ENCODE results near the gene PHKA1. TPM values are rescaled to one million over a fixed set of nuclear protein-coding genes. Genes with fewer than 3 reads are reported as not detected.
"Not testable (repeated sequence)": the region's sequence is repeated elsewhere in the genome, so short reads cannot be mapped to it uniquely, and the experiment has no call there.

Gene PHKA1
- polyA plus RNA-seq = 1 to 10 TPM; 2.8 to 3.3 TPM

- not testable (repeated sequence) for H3K36me3 ChIP-seq (ENCODE audit: control insufficient read depth in 2 of 2, insufficient read depth in 2 of 2, low read length in 1 of 2); H3K27me3 ChIP-seq (ENCODE audit: control insufficient read depth in 1 of 2, insufficient read depth in 2 of 2, low read length in 2 of 2); H3K9me3 ChIP-seq (ENCODE audit: control insufficient read depth in 2 of 2, insufficient read depth in 1 of 2, low read depth in 1 of 2, low read length in 1 of 2); H3K4me1 ChIP-seq (ENCODE audit: control insufficient read depth in 2 of 2, insufficient read depth in 2 of 2, low read length in 1 of 2)
- H3K27ac ChIP-seq (ENCODE audit: low read depth in 2 of 2, low read length in 1 of 2) = peak within 1 kb of the TSS; percentile 51 to 85
- 8 to 36% methylated on average over 75 to 80 of the region's 80 CpGs for WGBS, 2 donors
- H3K4me3 ChIP-seq (ENCODE audit: low read depth in 1 of 2, low read length in 2 of 2) = peak within 1 kb of the TSS; percentile 53
These were observed at the start of gene PHKA1 for GRCh38 chrX:72713599-72714477. TSS of gene PHKA1 (minus strand) at chrX:72714306. CDS start at chrX:72713880, 426 bp downstream.

GRCh38 chrX:72760454-72760853, 46.3 kb upstream of the PHKA1 start:
- WGBS, 2 donors = no CpG with 5 or more reads among the region's 9 CpGs
- H3K4me3 ChIP-seq (ENCODE audit: low read depth in 1 of 2, low read length in 2 of 2); H3K4me1 ChIP-seq (ENCODE audit: control insufficient read depth in 2 of 2, insufficient read depth in 2 of 2, low read length in 1 of 2); H3K9me3 ChIP-seq (ENCODE audit: control insufficient read depth in 2 of 2, insufficient read depth in 1 of 2, low read depth in 1 of 2, low read length in 1 of 2); H3K27ac ChIP-seq (ENCODE audit: low read depth in 2 of 2, low read length in 1 of 2); H3K27me3 ChIP-seq (ENCODE audit: control insufficient read depth in 1 of 2, insufficient read depth in 2 of 2, low read length in 2 of 2); H3K36me3 ChIP-seq (ENCODE audit: control insufficient read depth in 2 of 2, insufficient read depth in 2 of 2, low read length in 1 of 2): not testable (repeated sequence)

DNA sequence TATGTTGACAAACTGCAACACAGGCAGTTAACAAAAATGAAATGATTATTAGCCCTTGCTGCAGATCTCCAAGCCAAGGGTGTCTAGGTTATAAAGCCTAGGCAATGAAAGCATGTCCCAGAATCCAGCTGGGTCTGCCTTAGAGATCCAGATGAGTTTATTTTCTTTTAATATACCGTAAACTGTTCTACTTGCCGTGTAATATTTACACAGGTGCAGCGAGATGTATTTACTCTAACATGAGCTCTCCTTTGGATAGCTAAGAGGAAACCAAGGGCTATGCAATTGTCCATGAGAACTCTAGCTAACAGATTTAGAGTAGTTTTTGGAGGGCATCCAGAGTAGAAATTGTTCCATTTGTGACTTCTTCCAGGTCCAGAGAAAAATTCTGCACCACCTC, 34.4 kb upstream of the PHKA1 start:
- H3K36me3 ChIP-seq (ENCODE audit: control insufficient read depth in 2 of 2, insufficient read depth in 2 of 2, low read length in 1 of 2); H3K4me1 ChIP-seq (ENCODE audit: control insufficient read depth in 2 of 2, insufficient read depth in 2 of 2, low read length in 1 of 2); H3K27ac ChIP-seq (ENCODE audit: low read depth in 2 of 2, low read length in 1 of 2); H3K27me3 ChIP-seq (ENCODE audit: control insufficient read depth in 1 of 2, insufficient read depth in 2 of 2, low read length in 2 of 2); H3K9me3 ChIP-seq (ENCODE audit: control insufficient read depth in 2 of 2, insufficient read depth in 1 of 2, low read depth in 1 of 2, low read length in 1 of 2); H3K4me3 ChIP-seq (ENCODE audit: low read depth in 1 of 2, low read length in 2 of 2): not testable (repeated sequence)
- WGBS, 2 donors = no CpG with 5 or more reads among the region's 3 CpGs

DNA sequence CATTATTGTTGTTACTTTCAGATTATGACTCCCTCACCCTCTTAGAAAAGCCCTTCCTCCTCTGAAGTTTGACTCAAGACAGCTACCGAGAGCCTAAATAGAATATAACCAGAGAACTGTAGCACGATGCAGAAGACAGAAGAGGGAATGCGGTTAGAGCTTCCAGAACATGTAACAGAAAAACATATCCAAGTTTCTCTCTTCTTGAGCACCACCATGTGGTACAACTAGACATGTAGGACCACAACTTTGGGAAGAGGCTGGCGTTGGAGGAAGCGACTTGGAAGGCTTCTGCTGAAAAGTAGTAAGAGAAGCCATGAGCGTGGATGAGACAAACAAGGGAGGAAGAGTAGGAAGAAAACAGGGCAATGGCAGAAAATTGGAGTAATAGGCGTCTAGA, 31.4 kb upstream of the PHKA1 start:
- H3K9me3 ChIP-seq (ENCODE audit: control insufficient read depth in 2 of 2, insufficient read depth in 1 of 2, low read depth in 1 of 2, low read length in 1 of 2); H3K36me3 ChIP-seq (ENCODE audit: control insufficient read depth in 2 of 2, insufficient read depth in 2 of 2, low read length in 1 of 2); H3K27me3 ChIP-seq (ENCODE audit: control insufficient read depth in 1 of 2, insufficient read depth in 2 of 2, low read length in 2 of 2); H3K4me3 ChIP-seq (ENCODE audit: low read depth in 1 of 2, low read length in 2 of 2); H3K4me1 ChIP-seq (ENCODE audit: control insufficient read depth in 2 of 2, insufficient read depth in 2 of 2, low read length in 1 of 2); H3K27ac ChIP-seq (ENCODE audit: low read depth in 2 of 2, low read length in 1 of 2): not testable (repeated sequence)
- no CpG with 5 or more reads among the region's 7 CpGs for WGBS, 2 donors

- H3K9me3 ChIP-seq (ENCODE audit: control insufficient read depth in 2 of 2, insufficient read depth in 1 of 2, low read depth in 1 of 2, low read length in 1 of 2) = no peaks in the 10 kb centered on the region
- no peaks in the 10 kb centered on the region for H3K4me1 ChIP-seq (ENCODE audit: control insufficient read depth in 2 of 2, insufficient read depth in 2 of 2, low read length in 1 of 2)
- H3K27ac ChIP-seq (ENCODE audit: low read depth in 2 of 2, low read length in 1 of 2) = no peak overlapping the region
- no peaks in the 10 kb centered on the region for H3K36me3 ChIP-seq (ENCODE audit: control insufficient read depth in 2 of 2, insufficient read depth in 2 of 2, low read length in 1 of 2)
- 77 to 81% methylated on average over 1 of the region's 1 CpG for WGBS, 2 donors
- H3K27me3 ChIP-seq (ENCODE audit: control insufficient read depth in 1 of 2, insufficient read depth in 2 of 2, low read length in 2 of 2) = peaks cover 0 to 2% of the 10 kb centered on the region in 2 donors
- no peak overlapping the region for H3K4me3 ChIP-seq (ENCODE audit: low read depth in 1 of 2, low read length in 2 of 2)
These were observed 21.5 kb upstream of the PHKA1 start for GRCh38 chrX:72735561-72735960.

DNA sequence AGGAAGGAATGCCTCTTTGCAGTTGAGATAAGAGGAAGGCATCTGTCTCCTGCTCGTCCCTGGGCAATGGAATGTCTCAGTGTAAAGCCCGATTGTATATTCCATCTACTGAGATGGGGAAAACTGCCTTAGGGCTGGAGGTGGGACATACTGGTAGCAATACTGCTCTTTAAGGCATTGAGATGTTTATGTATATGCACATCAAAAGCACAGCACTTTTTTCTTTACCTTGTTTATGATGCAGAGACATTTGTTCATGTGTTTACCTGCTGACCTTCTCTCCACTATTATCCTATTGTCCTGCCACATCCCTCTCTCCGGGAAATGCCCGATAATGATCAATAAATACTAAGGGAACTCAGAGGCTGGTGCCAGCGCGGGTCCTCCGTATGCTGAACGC, 19.5 kb upstream of the PHKA1 start:
- not testable (repeated sequence) for H3K9me3 ChIP-seq (ENCODE audit: control insufficient read depth in 2 of 2, insufficient read depth in 1 of 2, low read depth in 1 of 2, low read length in 1 of 2); H3K4me3 ChIP-seq (ENCODE audit: low read depth in 1 of 2, low read length in 2 of 2); H3K27me3 ChIP-seq (ENCODE audit: control insufficient read depth in 1 of 2, insufficient read depth in 2 of 2, low read length in 2 of 2); H3K36me3 ChIP-seq (ENCODE audit: control insufficient read depth in 2 of 2, insufficient read depth in 2 of 2, low read length in 1 of 2); H3K27ac ChIP-seq (ENCODE audit: low read depth in 2 of 2, low read length in 1 of 2); H3K4me1 ChIP-seq (ENCODE audit: control insufficient read depth in 2 of 2, insufficient read depth in 2 of 2, low read length in 1 of 2)
- 49 to 59% methylated on average over 8 of the region's 8 CpGs for WGBS, 2 donors

GRCh38 chrX:72727846-72728245, 13.7 kb upstream of the PHKA1 start:
- Histone ChIP-seq H3K27me3 (ENCODE audit: control insufficient read depth in 1 of 2, insufficient read depth in 2 of 2, low read length in 2 of 2) (no peaks in the 10 kb centered on the region), H3K4me3 (ENCODE audit: low read depth in 1 of 2, low read length in 2 of 2) (no peak overlapping the region), H3K36me3 (ENCODE audit: control insufficient read depth in 2 of 2, insufficient read depth in 2 of 2, low read length in 1 of 2) (no peaks in the 10 kb centered on the region), H3K4me1 (ENCODE audit: control insufficient read depth in 2 of 2, insufficient read depth in 2 of 2, low read length in 1 of 2) (no peaks in the 10 kb centered on the region), H3K27ac (ENCODE audit: low read depth in 2 of 2, low read length in 1 of 2) (no peak overlapping the region), H3K9me3 (ENCODE audit: control insufficient read depth in 2 of 2, insufficient read depth in 1 of 2, low read depth in 1 of 2, low read length in 1 of 2) (no peaks in the 10 kb centered on the region)
- 83 to 84% methylated on average over 7 of the region's 7 CpGs for WGBS, 2 donors

GRCh38 chrX:72716766-72717165, 2.7 kb upstream of the PHKA1 start:
- Histone ChIP-seq H3K9me3 (ENCODE audit: control insufficient read depth in 2 of 2, insufficient read depth in 1 of 2, low read depth in 1 of 2, low read length in 1 of 2) (no peaks in the 10 kb centered on the region), H3K4me3 (ENCODE audit: low read depth in 1 of 2, low read length in 2 of 2) (no peak overlapping the region), H3K27ac (ENCODE audit: low read depth in 2 of 2, low read length in 1 of 2) (no peak overlapping the region), H3K4me1 (ENCODE audit: control insufficient read depth in 2 of 2, insufficient read depth in 2 of 2, low read length in 1 of 2) (no peaks in the 10 kb centered on the region), H3K27me3 (ENCODE audit: control insufficient read depth in 1 of 2, insufficient read depth in 2 of 2, low read length in 2 of 2) (no peaks in the 10 kb centered on the region), H3K36me3 (ENCODE audit: control insufficient read depth in 2 of 2, insufficient read depth in 2 of 2, low read length in 1 of 2) (no peaks in the 10 kb centered on the region)
- 70 to 78% methylated on average over 5 of the region's 5 CpGs for WGBS, 2 donors

- H3K4me3 ChIP-seq (ENCODE audit: low read depth in 1 of 2, low read length in 2 of 2) = no peak overlapping the region
- no peaks in the 10 kb centered on the region for H3K27me3 ChIP-seq (ENCODE audit: control insufficient read depth in 1 of 2, insufficient read depth in 2 of 2, low read length in 2 of 2)
- no peaks in the 10 kb centered on the region for H3K4me1 ChIP-seq (ENCODE audit: control insufficient read depth in 2 of 2, insufficient read depth in 2 of 2, low read length in 1 of 2)
- H3K9me3 ChIP-seq (ENCODE audit: control insufficient read depth in 2 of 2, insufficient read depth in 1 of 2, low read depth in 1 of 2, low read length in 1 of 2) = no peaks in the 10 kb centered on the region
- WGBS, 2 donors = 79 to 91% methylated on average over 12 of the region's 12 CpGs
- H3K36me3 ChIP-seq (ENCODE audit: control insufficient read depth in 2 of 2, insufficient read depth in 2 of 2, low read length in 1 of 2) = no peaks in the 10 kb centered on the region
- H3K27ac ChIP-seq (ENCODE audit: low read depth in 2 of 2, low read length in 1 of 2) = no peak overlapping the region
These were observed 1.4 kb upstream of the PHKA1 start for GRCh38 chrX:72715546-72715945.

DNA sequence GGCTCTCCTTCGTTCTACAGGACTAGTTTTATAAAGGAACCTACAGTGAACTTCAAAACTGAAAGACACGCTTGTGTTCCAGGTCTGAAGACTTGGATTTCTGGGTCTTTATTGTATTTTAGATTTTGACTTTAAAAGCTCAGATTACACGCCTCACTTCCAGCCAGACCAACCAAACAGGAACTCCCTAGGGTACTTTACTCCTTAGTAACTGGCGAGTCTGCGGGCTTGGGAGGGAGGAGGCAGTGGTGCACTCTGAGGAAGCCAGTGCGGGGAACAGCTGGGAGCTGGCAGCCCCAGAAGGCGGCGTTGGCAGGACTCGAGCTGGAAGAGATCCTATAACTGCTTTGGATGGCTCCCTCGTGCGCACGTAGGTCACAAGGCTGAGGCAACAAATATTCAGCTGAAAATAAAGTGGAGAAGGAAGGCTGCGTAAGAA, 391 bp upstream of the PHKA1 start:
- Histone ChIP-seq H3K36me3 (ENCODE audit: control insufficient read depth in 2 of 2, insufficient read depth in 2 of 2, low read length in 1 of 2) (no peaks in the 10 kb centered on the region), H3K9me3 (ENCODE audit: control insufficient read depth in 2 of 2, insufficient read depth in 1 of 2, low read depth in 1 of 2, low read length in 1 of 2) (no peaks in the 10 kb centered on the region), H3K4me3 (ENCODE audit: low read depth in 1 of 2, low read length in 2 of 2) (peak overlapping the region; percentile 53), H3K27ac (ENCODE audit: low read depth in 2 of 2, low read length in 1 of 2) (peak overlapping the region; percentile 51 to 85), H3K4me1 (ENCODE audit: control insufficient read depth in 2 of 2, insufficient read depth in 2 of 2, low read length in 1 of 2) (no peaks in the 10 kb centered on the region), H3K27me3 (ENCODE audit: control insufficient read depth in 1 of 2, insufficient read depth in 2 of 2, low read length in 2 of 2) (no peaks in the 10 kb centered on the region)
- 5 to 32% methylated on average over 13 of the region's 13 CpGs for WGBS, 2 donors
